Subcutaneous abdominal adipose tissue (tissue), 5 donors: ENCODE data around the gene ABCF1.

Source experiments
- H3K27ac ChIP-seq: one replicate; pipeline ENCODE4 v1.7.0; 2013; ENCODE audit warnings: low read depth, mild to moderate bottlenecking, inconsistent platforms, low read length, moderate library complexity
- H3K27me3 ChIP-seq, 5 donors: one replicate each; pipeline ENCODE4 v1.7.0; 2013; ENCODE audit warnings: low read length in 5 of 5, inconsistent platforms in 1 of 5; ENCODE audit not compliant: control insufficient read depth in 5 of 5, insufficient read depth in 4 of 5
- H3K36me3 ChIP-seq, 5 donors: one replicate each; pipeline ENCODE4 v1.7.0; 2013; ENCODE audit warnings: low read length in 5 of 5; ENCODE audit not compliant: control insufficient read depth in 5 of 5, insufficient read depth in 5 of 5
- H3K4me1 ChIP-seq, 5 donors: one replicate each; pipeline ENCODE4 v1.7.0; 2013; ENCODE audit warnings: low read length in 5 of 5, mild to moderate bottlenecking in 3 of 5, moderate library complexity in 1 of 5; ENCODE audit not compliant: control insufficient read depth in 5 of 5, insufficient read depth in 5 of 5
- H3K4me3 ChIP-seq, 5 donors: one replicate each; pipeline ENCODE4 v1.7.0; 2013; ENCODE audit warnings: low read length in 5 of 5, low read depth in 1 of 5
- H3K9ac ChIP-seq, 5 donors: one replicate each; pipeline ENCODE4 v1.7.0; 2013; ENCODE audit warnings: low read length in 5 of 5, mild to moderate bottlenecking in 4 of 5, moderate library complexity in 3 of 5
- H3K9me3 ChIP-seq, 5 donors: one replicate each; pipeline ENCODE4 v1.7.0; 2013; ENCODE audit warnings: low read length in 5 of 5; ENCODE audit not compliant: control insufficient read depth in 5 of 5
- donor health status: healthy.
- donor health status: healthy.
- donor health status: healthy.
- donor health status: healthy.
- donor health status: healthy.

The ABCF1 gene

GRCh38 chr6:30542915-30543314 lies 28.3 kb upstream of the ABCF1 start:
- Histone ChIP-seq H3K27me3 (no peaks in the 10 kb centered on the region), H3K9ac (no peak overlapping the region), H3K36me3 (peaks cover 0 to 24% (median 22%) of the 10 kb centered on the region in 5 donors), H3K4me1 (peaks cover 4 to 28% (median 9%) of the 10 kb centered on the region in 5 donors), H3K27ac (peak overlapping the region; percentile 50), H3K9me3 (no peaks in the 10 kb centered on the region), H3K4me3 (no peak overlapping the region)

DNA sequence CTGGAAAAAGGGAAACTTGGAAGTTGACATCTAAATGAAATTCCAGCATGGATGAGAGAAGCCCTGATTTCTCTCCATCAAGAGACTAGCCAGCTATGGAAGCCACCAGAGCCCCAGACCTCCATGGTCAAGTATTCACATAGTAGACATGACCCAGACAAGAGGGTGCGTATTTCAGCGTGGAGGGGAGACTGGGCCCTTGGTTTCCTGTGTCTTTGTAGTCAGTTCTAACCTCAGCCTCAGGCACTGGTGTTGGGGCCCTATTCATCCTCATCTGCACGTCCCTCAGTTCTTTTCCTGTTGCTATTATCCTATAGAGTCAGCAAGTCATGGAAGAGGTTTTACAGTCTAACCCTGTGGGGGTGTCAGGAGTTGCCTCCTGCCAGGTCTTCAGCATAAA lies 27.4 kb upstream of the ABCF1 start:
- no peaks in the 10 kb centered on the region for H3K9me3 ChIP-seq
- H3K4me1 ChIP-seq: peaks cover 4 to 28% (median 9%) of the 10 kb centered on the region in 5 donors
- H3K4me3 ChIP-seq: no peak overlapping the region
- H3K27ac ChIP-seq: peak overlapping the region; percentile 13
- H3K36me3 ChIP-seq: peaks cover 0 to 32% (median 28%) of the 10 kb centered on the region in 5 donors
- H3K9ac ChIP-seq: no peak overlapping the region
- H3K27me3 ChIP-seq: no peaks in the 10 kb centered on the region

GRCh38 chr6:30544666-30545272 lies 26.5 kb upstream of the ABCF1 start:
- no peak overlapping the region for H3K4me3 ChIP-seq
- no peak overlapping the region for H3K27ac ChIP-seq
- no peak overlapping the region for H3K9ac ChIP-seq
- peaks cover 0 to 40% (median 33%) of the 10 kb centered on the region in 5 donors for H3K36me3 ChIP-seq
- H3K4me1 ChIP-seq: peaks cover 4 to 28% (median 9%) of the 10 kb centered on the region in 5 donors
- no peaks in the 10 kb centered on the region for H3K27me3 ChIP-seq
- no peaks in the 10 kb centered on the region for H3K9me3 ChIP-seq

DNA sequence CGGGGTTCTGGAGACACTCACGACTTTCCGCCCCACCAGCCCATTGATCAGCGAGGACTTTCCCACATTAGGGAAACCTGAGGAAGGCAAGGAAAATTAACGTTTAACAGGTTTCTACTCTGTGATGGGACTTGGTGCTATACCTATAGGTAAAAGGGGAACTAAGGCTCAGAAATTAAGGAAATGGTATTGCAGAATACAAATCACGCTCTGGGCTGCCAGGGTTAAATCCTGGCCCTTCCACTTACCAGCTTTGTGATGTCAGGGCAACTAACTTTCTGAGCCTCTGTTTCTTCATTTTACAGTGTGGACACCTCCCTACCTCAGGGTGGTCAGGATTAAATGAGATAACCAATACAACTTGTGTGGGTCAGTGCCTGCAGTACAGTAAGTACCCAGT lies 23.8 kb upstream of the ABCF1 start:
- Histone ChIP-seq H3K9ac (no peak overlapping the region), H3K36me3 (peaks cover 4 to 67% (median 57%) of the 10 kb centered on the region in 5 donors), H3K27ac (no peak overlapping the region), H3K4me3 (no peak overlapping the region), H3K9me3 (no peaks in the 10 kb centered on the region), H3K4me1 (peaks cover 0 to 18% (median 4%) of the 10 kb centered on the region in 5 donors), H3K27me3 (no peaks in the 10 kb centered on the region)

- Histone ChIP-seq H3K9ac (no peak overlapping the region), H3K27ac (no peak overlapping the region), H3K27me3 (no peaks in the 10 kb centered on the region), H3K4me1 (peaks cover 0 to 9% (median 0%) of the 10 kb centered on the region in 5 donors), H3K4me3 (no peak overlapping the region), H3K9me3 (no peaks in the 10 kb centered on the region), H3K36me3 (peaks cover 4 to 76% (median 67%) of the 10 kb centered on the region in 5 donors)
These were observed 22.9 kb upstream of the ABCF1 start for GRCh38 chr6:30548375-30548774.

DNA sequence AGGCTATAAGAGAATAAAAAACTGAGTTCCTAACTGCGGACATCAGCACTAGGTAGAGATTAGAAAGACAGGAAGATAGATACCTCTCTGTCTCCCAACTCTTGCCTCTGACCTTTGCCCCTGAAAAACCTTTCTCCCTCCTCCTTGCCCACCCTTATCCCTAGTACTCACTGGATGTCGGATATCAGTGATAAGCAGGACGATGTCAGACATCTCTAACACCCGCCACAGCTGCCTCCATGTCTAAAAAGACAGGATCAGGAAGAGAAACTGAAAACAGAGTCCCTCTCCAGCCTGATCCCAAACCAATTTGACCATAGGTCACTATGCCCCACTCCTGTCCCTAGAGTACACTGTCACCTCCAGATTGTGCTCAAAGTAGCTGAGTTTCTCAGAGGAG lies 16.8 kb upstream of the ABCF1 start:
- Histone ChIP-seq H3K9ac (no peak overlapping the region), H3K27ac (no peak overlapping the region), H3K36me3 (peaks cover 4 to 56% (median 43%) of the 10 kb centered on the region in 5 donors), H3K27me3 (no peaks in the 10 kb centered on the region), H3K4me3 (peak overlapping the region in 1 of 5 donors; percentile 84), H3K9me3 (no peaks in the 10 kb centered on the region), H3K4me1 (peaks cover 6 to 35% (median 28%) of the 10 kb centered on the region in 5 donors)

DNA sequence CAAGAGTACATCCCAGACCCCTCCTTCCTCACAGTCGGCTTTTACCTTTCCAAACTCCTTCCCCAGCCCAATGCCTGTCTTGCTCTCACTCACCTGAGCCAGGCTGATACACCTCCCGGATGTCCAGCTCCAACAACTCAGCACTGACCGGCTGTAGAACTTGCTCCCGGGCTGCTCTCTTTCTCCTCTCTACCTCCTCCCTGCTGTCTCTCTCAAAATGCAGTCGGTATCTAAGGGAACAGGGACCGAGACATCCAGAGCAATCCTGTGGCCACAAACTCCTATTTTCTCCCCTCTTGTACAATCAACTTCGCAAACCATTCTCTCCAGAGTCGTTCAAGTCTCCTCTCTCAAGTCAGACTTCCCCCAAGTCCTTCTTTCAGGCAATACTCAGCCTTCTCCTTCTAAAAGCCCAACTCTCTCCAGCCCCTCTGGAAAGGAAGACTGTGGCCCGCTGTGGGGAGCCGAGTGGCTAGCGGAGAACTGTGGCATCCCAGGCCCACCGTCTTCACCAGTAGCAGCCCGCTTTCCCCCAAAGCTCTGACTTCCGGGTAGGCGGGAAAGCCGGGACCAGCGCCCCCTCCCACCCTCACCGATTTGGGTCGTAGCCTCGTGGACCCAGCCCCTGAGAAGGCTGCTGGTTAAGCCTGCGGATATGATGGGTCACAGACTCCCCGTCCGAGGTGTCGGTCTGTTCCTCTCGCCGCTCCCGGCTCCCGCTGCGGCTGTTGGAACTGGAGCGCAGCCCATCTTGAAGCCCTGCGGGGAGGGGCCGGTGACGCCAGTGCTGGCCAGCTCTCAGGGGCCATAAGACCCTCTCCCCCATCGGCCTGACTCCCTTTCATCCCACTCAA lies 16.1 kb upstream of the ABCF1 start:
- peak overlapping the region; percentile 38 to 90 (median 77) for H3K9ac ChIP-seq
- H3K36me3 ChIP-seq: peaks cover 4 to 50% (median 40%) of the 10 kb centered on the region in 5 donors

DNA sequence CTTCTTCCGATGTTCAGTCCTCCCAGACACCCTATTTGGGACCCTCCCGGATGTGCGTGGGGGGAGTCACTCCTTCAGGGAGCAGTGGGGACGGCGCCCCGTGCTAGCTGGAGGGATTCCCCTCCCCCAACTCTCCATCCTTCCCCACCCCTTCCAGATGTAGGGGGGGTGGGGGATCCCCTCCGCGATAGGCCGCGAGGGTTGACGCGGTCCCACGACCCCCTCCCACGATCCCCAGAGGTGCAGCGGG lies 15.5 kb upstream of the ABCF1 start:
- H3K9me3 ChIP-seq: no peaks in the 10 kb centered on the region
- peak overlapping the region in 4 of 5 donors; percentile 76 to 90 (median 80) for H3K9ac ChIP-seq
- H3K4me3 ChIP-seq: peak overlapping the region; percentile 84 to 97 (median 95)
- H3K27ac ChIP-seq: peak overlapping the region; percentile 87
- peaks cover 6 to 35% (median 28%) of the 10 kb centered on the region in 5 donors for H3K4me1 ChIP-seq
- peaks cover 4 to 44% (median 35%) of the 10 kb centered on the region in 5 donors for H3K36me3 ChIP-seq
- H3K27me3 ChIP-seq: no peaks in the 10 kb centered on the region

More for the DNA sequence above, 16.1 kb upstream of the ABCF1 start:
- Histone ChIP-seq H3K27ac (peak overlapping the region; percentile 87), H3K4me3 (peak overlapping the region; percentile 84 to 97 (median 95)), H3K9me3 (no peaks in the 10 kb centered on the region), H3K4me1 (peaks cover 6 to 35% (median 28%) of the 10 kb centered on the region in 5 donors), H3K27me3 (no peaks in the 10 kb centered on the region)

DNA sequence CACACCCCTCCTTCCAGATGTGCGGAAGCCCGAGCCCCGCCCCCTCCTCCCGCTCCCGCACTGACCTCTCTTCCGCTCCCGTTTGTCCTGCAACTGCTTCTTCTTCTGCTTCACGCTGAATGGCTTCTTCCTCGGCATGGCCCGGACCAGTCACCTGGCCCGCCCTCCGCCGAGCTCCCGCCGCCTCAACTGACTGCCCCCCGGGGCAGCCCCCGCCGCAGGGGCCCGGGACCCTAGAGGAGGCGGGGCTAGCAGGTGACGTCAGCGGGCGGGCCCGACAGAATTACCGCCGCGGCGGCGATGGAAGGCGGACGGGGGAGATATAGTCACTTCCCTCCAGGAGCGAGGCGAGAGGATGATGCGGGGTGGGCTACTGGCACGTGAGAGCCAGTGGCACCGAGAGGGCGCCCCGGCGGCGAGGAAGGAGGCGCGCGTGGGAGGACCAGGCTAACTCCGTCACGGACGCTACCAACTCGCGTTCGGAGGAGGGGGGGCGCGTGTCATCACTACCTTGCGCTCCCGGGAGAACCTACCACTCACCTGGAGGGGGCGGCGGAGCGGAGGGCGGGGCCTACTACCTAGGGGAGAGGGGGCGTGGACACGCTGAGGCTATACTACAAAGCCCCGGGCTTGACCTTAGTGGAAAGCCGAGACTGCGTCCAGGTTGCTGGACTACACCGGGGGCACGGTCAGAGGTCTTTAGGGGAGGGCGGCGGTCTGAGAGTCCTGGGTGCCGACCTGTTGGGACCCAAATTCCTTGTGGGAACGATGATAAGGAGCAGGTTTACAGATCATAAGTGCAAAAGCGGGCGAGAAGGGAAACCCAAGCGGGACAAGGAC lies 15.0 kb upstream of the ABCF1 start, which contains the start of gene GNL1:
Gene GNL1, minus strand, starts transcription at position 424 of the 840 bp plus-strand sequence. Its CDS starts 286 bp downstream, at position 138.
- no peaks in the 10 kb centered on the region for H3K9me3 ChIP-seq
- H3K27me3 ChIP-seq: no peaks in the 10 kb centered on the region
- H3K4me1 ChIP-seq: peaks cover 6 to 35% (median 28%) of the 10 kb centered on the region in 5 donors
- peaks cover 5 to 41% (median 30%) of the 10 kb centered on the region in 5 donors for H3K36me3 ChIP-seq
- H3K9ac ChIP-seq: peak within 1 kb of the TSS; percentile 73 to 90 (median 77)
- H3K27ac ChIP-seq: peak within 1 kb of the TSS; percentile 87
- peak within 1 kb of the TSS; percentile 94 to 97 (median 97) for H3K4me3 ChIP-seq
